ENCODE data around the gene CCDC157.

- TF ChIP-seq POLR2A (IDR thresholded peaks at IDR 0.05) (no peak), CTCF (IDR thresholded peaks at IDR 0.05) (no peak)
Measured at GRCh38 chr22:30400159-30400558, 43.4 kb downstream of the CCDC157 start.
